GM18867 (cell line): ENCODE data around the gene NOTCH2.

ENCODE experiments used
- ATAC-seq: cut with Tn5 transposase; IDR thresholded peaks from one replicate; pipeline ENCODE4 v1.9.1; 2021; ENCODE audit warnings: mild to moderate bottlenecking, moderate library complexity; ENCODE audit not compliant: unreplicated experiment

The NOTCH2 gene

DNA sequence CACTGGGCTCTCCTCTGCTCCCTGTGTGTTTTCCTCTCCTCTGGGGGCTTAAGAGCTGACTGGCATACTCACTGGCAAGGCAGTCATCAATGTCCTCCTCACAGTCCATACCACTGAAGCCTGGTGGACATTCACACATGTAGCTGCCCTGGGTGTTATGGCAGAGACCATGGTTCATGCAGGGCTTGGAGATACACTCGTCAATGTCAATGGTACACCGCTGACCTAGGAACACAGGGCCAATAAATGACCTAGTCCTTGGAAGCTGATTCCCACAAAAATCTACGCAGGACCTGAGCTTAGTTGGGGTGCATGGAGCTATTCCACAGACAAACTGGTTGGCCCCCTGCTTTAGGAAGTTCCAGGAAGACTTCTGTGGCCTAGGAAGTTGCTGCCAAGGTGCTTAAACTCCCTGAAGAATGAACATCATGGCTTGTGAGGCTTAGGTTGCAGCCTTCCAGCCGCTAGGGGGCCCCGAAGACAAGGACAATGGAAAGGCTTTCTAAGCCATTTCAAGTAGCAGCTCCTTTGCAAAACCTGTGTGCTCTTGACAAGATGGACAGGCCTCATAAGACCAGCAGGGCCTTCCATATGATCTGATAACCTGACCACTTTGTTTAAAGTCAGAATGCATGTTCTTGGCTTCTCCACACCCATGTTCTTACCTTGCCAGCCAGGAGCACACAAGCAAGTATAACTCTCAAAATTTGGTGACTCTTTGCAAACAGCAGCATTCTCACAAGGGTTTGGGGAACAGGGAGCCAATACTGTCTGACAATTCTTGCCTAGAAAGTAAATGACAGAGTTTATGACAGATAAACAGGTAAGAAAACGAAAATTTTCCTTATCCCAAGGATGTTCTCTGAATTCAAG lies 120.9 kb downstream of the NOTCH2 start:
- peak; percentile 86 for ATAC-seq

DNA sequence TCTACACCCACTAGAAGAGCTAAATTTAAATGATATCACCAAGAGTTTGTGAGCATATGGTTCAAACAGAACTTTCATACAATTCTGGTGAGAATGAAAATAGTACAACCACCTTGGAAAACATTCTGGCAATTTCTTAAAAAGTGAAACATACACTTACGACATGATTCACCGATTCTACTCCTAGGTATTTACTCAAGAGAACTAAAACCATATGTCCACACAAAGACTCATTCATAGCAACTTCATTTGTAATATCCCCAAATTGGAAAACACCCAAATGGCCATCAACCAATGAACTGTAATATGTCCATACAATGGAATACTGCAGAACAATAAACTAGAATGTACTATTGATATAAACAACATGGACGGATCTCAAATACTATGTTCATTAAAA lies 122.0 kb downstream of the NOTCH2 start:
- no peak for ATAC-seq

GRCh38 chr1:119946724-119947123 lies 122.7 kb downstream of the NOTCH2 start:
- no peak for ATAC-seq

- ATAC-seq = no peak
Measured at GRCh38 chr1:119943216-119943615, 126.2 kb downstream of the NOTCH2 start.

DNA sequence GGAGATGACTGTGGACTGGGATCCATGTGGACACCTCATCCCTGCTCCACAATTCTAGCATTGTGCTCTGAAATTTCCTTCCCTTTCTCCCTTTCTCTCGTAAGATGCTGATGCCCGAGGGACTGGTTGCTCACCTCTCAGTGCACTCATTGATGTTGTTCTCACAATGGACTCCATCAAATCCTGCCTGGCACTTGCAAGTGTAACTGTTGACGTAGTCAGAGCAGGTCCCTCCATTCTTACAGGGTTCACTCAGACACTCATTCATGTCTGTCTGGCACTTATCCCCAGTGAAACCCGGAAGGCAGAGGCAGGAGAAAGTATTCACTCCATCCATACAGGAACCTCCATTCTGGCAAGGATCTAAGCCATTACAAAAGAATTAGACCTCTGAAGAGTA lies 128.1 kb downstream of the NOTCH2 start:
- no peak for ATAC-seq

DNA sequence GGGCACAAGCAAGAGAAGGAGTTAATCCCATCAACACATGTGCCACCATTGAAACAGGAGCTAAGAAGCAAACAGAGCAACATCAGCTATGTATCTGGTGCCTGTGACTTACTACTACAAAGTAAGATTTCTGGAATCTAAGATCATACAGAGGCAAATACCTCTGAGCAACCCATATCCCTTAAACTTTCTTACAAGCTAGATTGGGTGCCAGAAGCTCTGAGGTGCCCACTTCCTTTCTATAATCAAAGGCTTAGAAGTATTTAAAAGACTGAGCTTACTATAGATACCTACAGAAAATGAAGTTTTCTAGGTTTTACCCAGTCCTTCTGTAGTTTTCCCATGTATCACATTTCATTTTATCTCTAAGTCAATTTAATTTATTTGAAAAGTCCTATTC lies 128.8 kb downstream of the NOTCH2 start:
- no peak for ATAC-seq

DNA sequence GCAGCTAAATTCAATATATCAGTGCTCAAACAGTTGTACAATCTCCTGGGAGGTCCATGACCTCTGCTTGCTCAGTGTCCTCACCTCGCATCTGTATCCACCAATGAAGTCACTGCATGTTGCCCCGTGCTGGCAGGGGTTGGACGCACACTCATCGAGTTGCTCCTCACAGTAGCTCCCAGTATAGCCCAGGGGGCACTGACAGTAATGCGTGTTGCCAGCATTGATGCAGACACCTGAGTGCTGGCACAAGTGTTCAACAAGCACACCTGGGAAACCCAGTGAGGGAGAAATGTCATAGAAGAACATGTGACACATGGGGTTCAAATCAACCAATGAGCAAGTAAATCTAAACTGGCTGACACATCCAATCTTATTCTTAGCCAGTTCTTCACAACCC lies 132.3 kb downstream of the NOTCH2 start:
- ATAC-seq = no peak

DNA sequence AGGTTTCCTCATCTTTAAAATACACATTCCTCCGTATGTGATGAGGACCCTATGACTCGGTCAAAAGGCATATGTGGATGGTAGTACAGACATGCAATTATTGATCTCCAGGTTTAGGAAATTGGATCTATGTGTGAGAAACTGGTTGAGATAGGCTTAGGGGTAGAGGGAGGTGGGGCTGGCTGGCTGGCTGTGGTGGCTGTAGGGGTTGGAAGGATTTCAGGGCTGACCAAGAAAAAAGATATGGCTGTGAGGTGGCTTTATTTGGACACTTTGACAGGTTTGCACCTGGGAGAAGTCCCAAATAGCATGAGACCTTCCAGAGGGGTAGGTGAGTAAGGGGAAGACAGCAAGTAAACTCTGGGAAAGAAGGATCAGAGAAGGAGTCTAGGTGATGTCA lies 133.5 kb downstream of the NOTCH2 start:
- no peak for ATAC-seq

- no peak for ATAC-seq
Measured at GRCh38 chr1:119935373-119935772, 134.1 kb downstream of the NOTCH2 start.

DNA sequence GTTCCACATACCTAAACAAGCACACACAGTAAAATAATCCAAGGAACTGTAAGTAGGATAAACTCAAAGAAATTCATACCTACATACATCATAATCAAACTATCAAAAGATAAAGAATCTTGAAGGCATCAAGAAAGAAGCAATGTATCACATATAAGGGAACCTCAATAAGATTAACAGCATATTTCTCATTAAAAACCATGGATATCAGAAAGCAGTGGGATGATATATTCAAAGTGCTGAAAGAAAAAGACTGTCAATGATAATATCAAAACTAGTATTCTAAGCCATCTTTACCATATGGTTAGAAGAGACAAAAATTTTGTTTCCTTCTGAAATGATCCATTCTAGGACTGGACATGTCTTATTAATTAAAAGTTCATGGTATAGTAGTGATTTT lies 136.1 kb downstream of the NOTCH2 start:
- ATAC-seq = no peak

GRCh38 chr1:119929643-119930315 lies 139.7 kb downstream of the NOTCH2 start:
- no peak for ATAC-seq

- ATAC-seq = no peak
Measured at GRCh38 chr1:119926553-119926952, 142.9 kb downstream of the NOTCH2 start.

- ATAC-seq = no peak
Measured at GRCh38 chr1:119924948-119925898, 144.2 kb downstream of the NOTCH2 start.

- ATAC-seq = no peak
Measured at GRCh38 chr1:119920104-119920968, 149.1 kb downstream of the NOTCH2 start.

GRCh38 chr1:119919241-119919640 lies 150.2 kb downstream of the NOTCH2 start:
- ATAC-seq = no peak

GRCh38 chr1:119918301-119918700 lies 151.2 kb downstream of the NOTCH2 start:
- no peak for ATAC-seq

DNA sequence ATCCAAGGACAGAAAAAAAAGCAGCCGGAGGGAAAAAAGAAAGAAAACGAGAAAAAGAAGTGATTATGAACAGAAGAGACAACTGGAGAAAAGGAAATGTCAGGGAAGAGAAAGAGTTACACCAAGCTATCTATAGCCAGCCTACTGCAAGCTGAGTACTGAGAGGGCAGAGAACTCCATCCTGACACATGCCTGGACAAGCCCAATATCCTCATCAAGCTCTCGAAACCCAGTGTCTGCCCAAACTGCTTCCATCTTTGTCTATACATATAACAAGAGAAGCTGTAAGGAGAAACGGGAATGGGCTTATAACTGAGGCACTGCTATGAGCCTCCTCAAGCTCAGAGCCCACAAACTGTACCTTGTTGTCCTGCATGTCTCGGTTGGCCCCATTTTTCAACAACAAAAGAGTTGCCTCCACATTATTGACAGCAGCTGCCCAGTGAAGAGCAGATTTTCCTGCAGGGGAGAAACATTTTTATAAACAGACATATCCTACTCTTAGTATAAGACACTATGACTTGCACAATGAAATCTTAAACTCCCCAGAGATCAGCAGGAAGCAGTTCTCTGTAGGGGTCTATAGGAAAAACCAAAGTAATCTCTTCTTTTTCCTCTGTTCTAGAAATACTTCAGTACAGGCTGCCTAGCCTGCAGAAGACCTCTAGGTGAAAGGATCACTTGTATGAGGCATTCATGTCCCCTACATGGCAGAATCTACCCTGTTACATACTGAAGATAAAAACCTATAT lies 152.0 kb downstream of the NOTCH2 start:
- ATAC-seq = no peak

DNA sequence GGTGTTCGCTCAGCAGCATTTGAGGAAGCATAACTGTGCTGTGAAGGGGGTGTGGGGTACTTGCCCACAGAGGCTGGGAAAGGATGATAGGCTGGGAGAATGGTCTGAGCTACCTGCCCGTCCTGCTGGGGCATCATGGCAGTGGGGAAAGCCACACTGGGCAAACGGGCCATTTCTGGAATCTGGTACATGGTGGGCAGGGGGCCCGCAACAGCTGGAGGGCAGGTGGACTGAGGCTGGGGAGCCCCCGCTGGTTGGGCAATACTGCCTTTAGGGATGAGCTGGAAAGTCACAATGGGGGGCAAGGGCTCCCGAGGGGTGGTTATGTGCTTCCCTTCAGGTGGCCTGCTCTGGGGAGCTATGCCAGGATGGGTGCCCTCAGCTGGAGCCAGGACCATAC lies 153.9 kb downstream of the NOTCH2 start:
- ATAC-seq = no peak

- no peak for ATAC-seq
Measured at GRCh38 chr1:119914071-119914470, 155.4 kb downstream of the NOTCH2 start.

GRCh38 chr1:119912963-119913362 lies 156.5 kb downstream of the NOTCH2 start:
- ATAC-seq = no peak
